ENCODE results near the gene IGFBP4. TPM values are rescaled to one million over a fixed set of nuclear protein-coding genes. Genes with fewer than 3 reads are reported as not detected.

IGFBP4 gene
- total and polyA plus RNA-seq, 10 of the 15 experiments (the other 5 are each of a cell fraction or from before 2014, with no cell fraction given), result 2.4 to 22.3 (median 6.6) TPM

DNA sequence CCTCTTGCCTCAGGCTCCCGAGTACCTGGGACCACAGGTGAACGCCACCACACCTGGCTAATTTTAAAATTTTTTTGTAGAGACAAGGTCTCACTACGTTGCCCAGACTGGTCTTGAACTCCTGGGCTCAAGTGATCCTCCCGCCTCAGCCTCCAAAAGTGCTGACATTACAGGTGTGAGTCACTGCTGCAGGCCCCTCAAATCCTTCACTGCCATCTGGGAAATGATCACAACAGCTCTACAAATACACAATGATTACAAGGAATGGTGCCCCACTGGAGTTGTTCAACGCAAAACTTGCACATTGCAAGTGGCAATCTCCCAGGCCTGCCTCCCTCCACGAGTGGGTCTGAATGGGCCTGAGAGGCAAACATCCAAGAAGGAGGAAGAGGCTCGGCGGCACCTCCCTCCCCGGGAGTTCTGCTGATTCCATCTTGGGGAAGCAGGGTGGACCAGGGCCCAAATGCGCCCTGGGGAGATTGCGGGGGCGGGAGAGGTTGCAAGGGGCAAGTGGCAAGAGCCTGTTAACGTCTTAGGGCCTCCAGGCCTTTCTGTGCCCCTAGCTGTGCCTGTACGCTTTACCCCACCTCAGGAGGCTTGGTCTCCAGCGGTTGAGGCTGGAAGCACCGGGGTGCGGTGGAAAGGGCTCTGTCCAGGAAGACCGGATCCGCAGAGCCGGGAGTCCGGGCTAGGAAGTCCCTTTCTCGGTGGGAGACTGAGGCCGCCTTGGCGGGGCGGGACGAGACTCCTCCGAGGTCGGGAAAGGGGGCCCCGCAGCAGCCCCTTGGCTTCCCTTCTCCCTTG, 656 bp upstream of the IGFBP4 start:
- H3K79me2 ChIP-seq (ENCODE audit: control insufficient read depth, insufficient read depth, low read length), result no peaks in the 10 kb centered on the region
- FAIRE-seq, result no peak
- H3K9me3 ChIP-seq (replicated peaks; ENCODE audit: control insufficient read depth, insufficient read depth, low read length), result no peaks in the 10 kb centered on the region
- no peak overlapping the region for H3K9ac ChIP-seq (ENCODE audit: control insufficient read depth, insufficient read depth, low read length)
- peak overlapping the region; percentile 58 for H3K4me2 ChIP-seq (ENCODE audit: control insufficient read depth, insufficient read depth)
- intact Hi-C loops (cut with micrococcal nuclease; ENCODE audit: unreplicated experiment), result loop anchor here (5.0 kb wide), 1 partner anchor 80 kb away; the partner anchor contains the start of gene GJD3
- no TSS peak for BruUV-seq (replicated peaks)
- ChIA-PET RAD21 (ENCODE audit: unreplicated experiment) (interaction anchor here (0.6 to 16.1 kb wide), 9 partner anchors 25 to 173 kb away, joined by 3 to 175 read pairs (median 5); partner anchors contain the start of gene TOP2A), POLR2A (interaction anchor here (0.8 to 1.6 kb wide), 2 partner anchors 92 kb away, joined by 3 to 5 read pairs; no protein-coding TSS in a partner anchor), SMC1A (ENCODE audit: uncharacterized antibody, unreplicated experiment) (interaction anchor here (1.2 to 5.9 kb wide), 6 partner anchors 9 to 172 kb away, joined by 4 to 68 read pairs (median 6); no protein-coding TSS in a partner anchor), CTCF (interaction anchor here (0.6 to 16.0 kb wide), 13 partner anchors 8 to 173 kb away, joined by 3 to 289 read pairs (median 7); partner anchors contain the start of gene TOP2A)
- no peaks in the 10 kb centered on the region for H4K20me1 ChIP-seq (ENCODE audit: control insufficient read depth, insufficient read depth)
- H3K36me3 ChIP-seq (ENCODE audit: control insufficient read depth in 2 of 2, insufficient read depth in 2 of 2, low read length in 1 of 2), result no peaks in the 10 kb centered on the region
- no peak overlapping the region for H3K27ac ChIP-seq (ENCODE audit: control insufficient read depth, insufficient read depth)
- no peak overlapping the region for H2AFZ ChIP-seq (ENCODE audit: control insufficient read depth, low read depth, low read length)
- no peak for DNase-seq (ENCODE audit: low read depth, low spot score)
- in situ Hi-C loops (cut with MboI), result loop anchor here (25.0 kb wide), 1 partner anchor 95 kb away; no protein-coding TSS in a partner anchor
- peaks cover 19% of the 10 kb centered on the region for H3K4me1 ChIP-seq (ENCODE audit: control insufficient read depth, insufficient read depth, low read length)
- 60% methylated on average over 29 of the region's 29 CpGs for WGBS (ENCODE audit: insufficient coverage, insufficient replicate concordance, low lambda C conversion rate, missing lambda C conversion rate)
- no peak for ATAC-seq
- H3K4me3 ChIP-seq, result peak overlapping the region; percentile 51; the same call in 1 of the 2 replicates
- H3K27me3 ChIP-seq (replicated peaks in 1 of 2; ENCODE audit: control insufficient read depth in 2 of 2, insufficient read depth in 2 of 2, low read length in 1 of 2), result peaks cover 0 to 9% of the 10 kb centered on the region in 2 experiments; a peak in 1 of 4 replicates
- TF ChIP-seq RCOR1 (conservative IDR thresholded peaks at IDR 0.05; ENCODE audit: low read depth, low read length) (no peak), EGR1 (IDR thresholded peaks at IDR 0.05; ENCODE audit: borderline replicate concordance in 1 of 2, low read depth in 2 of 2, low read length in 2 of 2) (0 out of 3 replicates have a peak, but pooled peaks of 1 of the 2 experiments have one; percentile 12), SMAD1 (IDR thresholded peaks at IDR 0.05; ENCODE audit: low read depth, partially characterized antibody) (no peak), GATAD2B (conservative IDR thresholded peaks at IDR 0.05; ENCODE audit: low read depth) (no peak)
- TF ChIP-seq, protein P1, sequence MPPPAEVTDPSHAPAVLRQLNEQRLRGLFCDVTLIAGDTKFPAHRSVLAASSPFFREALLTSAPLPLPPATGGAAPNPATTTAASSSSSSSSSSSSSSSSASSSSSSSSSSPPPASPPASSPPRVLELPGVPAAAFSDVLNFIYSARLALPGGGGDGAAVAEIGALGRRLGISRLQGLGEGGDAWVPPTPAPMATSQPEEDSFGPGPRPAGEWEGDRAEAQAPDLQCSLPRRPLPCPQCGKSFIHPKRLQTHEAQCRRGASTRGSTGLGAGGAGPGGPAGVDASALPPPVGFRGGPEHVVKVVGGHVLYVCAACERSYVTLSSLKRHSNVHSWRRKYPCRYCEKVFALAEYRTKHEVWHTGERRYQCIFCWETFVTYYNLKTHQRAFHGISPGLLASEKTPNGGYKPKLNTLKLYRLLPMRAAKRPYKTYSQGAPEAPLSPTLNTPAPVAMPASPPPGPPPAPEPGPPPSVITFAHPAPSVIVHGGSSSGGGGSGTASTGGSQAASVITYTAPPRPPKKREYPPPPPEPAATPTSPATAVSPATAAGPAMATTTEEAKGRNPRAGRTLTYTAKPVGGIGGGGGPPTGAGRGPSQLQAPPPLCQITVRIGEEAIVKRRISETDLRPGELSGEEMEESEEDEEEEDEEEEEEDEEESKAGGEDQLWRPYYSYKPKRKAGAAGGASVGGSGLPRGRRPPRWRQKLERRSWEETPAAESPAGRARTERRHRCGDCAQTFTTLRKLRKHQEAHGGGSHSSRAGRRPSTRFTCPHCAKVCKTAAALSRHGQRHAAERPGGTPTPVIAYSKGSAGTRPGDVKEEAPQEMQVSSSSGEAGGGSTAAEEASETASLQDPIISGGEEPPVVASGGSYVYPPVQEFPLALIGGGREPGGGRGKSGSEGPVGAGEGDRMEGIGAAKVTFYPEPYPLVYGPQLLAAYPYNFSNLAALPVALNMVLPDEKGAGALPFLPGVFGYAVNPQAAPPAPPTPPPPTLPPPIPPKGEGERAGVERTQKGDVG (CRISPR knock-in tag; IDR thresholded peaks at IDR 0.05), result no peak
